Right lobe of liver (tissue), 4 donors: ENCODE data around the gene TMEM225B.
"Not testable (repeated sequence)": the region's sequence is repeated elsewhere in the genome, so short reads cannot be mapped to it uniquely, and the experiment has no call there.

Experiments
- CTCF ChIP-seq, 4 donors: fragments of 200-600 bp in 3 of 4; fragments of 450-650 bp in 1 of 4; IDR thresholded peaks; one replicate each; pipeline versions ENCODE4 v1.5.1 to v1.8.0; 2016 to 2022; ENCODE audit warnings: antibody characterized with exemption in 4 of 4, mild to moderate bottlenecking in 2 of 4
- POLR2A ChIP-seq: fragments of 450-650 bp; IDR thresholded peaks from one replicate; pipeline ENCODE4 v1.6.1; 2017; ENCODE audit warnings: antibody characterized with exemption, mild to moderate bottlenecking
- donor health status: DM: no; HTN: no; CAD: no.
- donor health status: DM: no; HTN: no; CAD: no.
- donor health status: DM: no; HTN: yes; CAD: no.

- TF ChIP-seq CTCF (IDR thresholded peaks at IDR 0.05); POLR2A: not testable (repeated sequence)
Observed at GRCh38 chr7:99653269-99653668, 55.2 kb downstream of the TMEM225B start.
